ENCODE measurements around the gene SLC9A5. TPM values are rescaled to one million over a fixed set of nuclear protein-coding genes. Genes with fewer than 3 reads are reported as not detected.
A peak's percentile ranks its signal among the peaks of the same experiment; 100 is the strongest.

The SLC9A5 gene
- total and polyA plus RNA-seq, 9 of the 15 experiments (the other 6 are each of a cell fraction or from before 2014, with no cell fraction given): 0.06 to 3.1 (median 1.2) TPM

- TF ChIP-seq TOE1 (IDR thresholded peaks at IDR 0.05; ENCODE audit: borderline replicate concordance) (no peak), TOE1 (CRISPR knock-in tag; IDR thresholded peaks at IDR 0.05; ENCODE audit: borderline replicate concordance, low read depth) (no peak), STAT5B (CRISPR knock-in tag; IDR thresholded peaks at IDR 0.05) (no peak), ATF1 (CRISPR knock-in tag; IDR thresholded peaks at IDR 0.05) (no peak), ATF1 (tag; IDR thresholded peaks at IDR 0.05) (no peak), ZNF408 (CRISPR knock-in tag; IDR thresholded peaks at IDR 0.05; ENCODE audit: low read depth) (no peak), DACH1 (IDR thresholded peaks at IDR 0.05; ENCODE audit: partially characterized antibody) (no peak), HEY1 (CRISPR knock-in tag; IDR thresholded peaks at IDR 0.05; ENCODE audit: borderline replicate concordance) (no peak), NFRKB (IDR thresholded peaks at IDR 0.05; ENCODE audit: low read depth) (peak; percentile 36; the same call in 1 of the 2 replicates), USF1 (CRISPR knock-in tag; IDR thresholded peaks at IDR 0.05) (peak; percentile 31; the same call in 1 of the 2 replicates), SAP30 (IDR thresholded peaks at IDR 0.05; ENCODE audit: borderline replicate concordance, insufficient read depth, low read depth, low read length, poor library complexity, severe bottlenecking) (no peak), E2F5 (CRISPR knock-in tag; IDR thresholded peaks at IDR 0.05) (no peak), HOXB6 (CRISPR knock-in tag; IDR thresholded peaks at IDR 0.05; ENCODE audit: borderline replicate concordance) (no peak), NR2F6 (CRISPR knock-in tag; IDR thresholded peaks at IDR 0.05) (no peak), FOXO4 (CRISPR knock-in tag; IDR thresholded peaks at IDR 0.05) (no peak), CSDE1 (IDR thresholded peaks at IDR 0.05) (no peak), ERF (CRISPR knock-in tag; IDR thresholded peaks at IDR 0.05) (no peak), ZFP1 (CRISPR knock-in tag; IDR thresholded peaks at IDR 0.05) (no peak), FOXM1 (IDR thresholded peaks at IDR 0.05; ENCODE audit: low read depth) (no peak), FOXM1 (CRISPR knock-in tag; IDR thresholded peaks at IDR 0.05; ENCODE audit: low read depth) (no peak), ETV6 (IDR thresholded peaks at IDR 0.05; ENCODE audit: borderline replicate concordance in 1 of 2, low read depth in 2 of 2, low read length in 1 of 2) (no peak), ETV6 (CRISPR knock-in tag; IDR thresholded peaks at IDR 0.05; ENCODE audit: borderline replicate concordance) (no peak), FOSL1 (tag; conservative IDR thresholded peaks at IDR 0.05) (peak; percentile 80), HNRNPL (IDR thresholded peaks at IDR 0.05; ENCODE audit: low read depth, low read length) (no peak), XRCC5 (IDR thresholded peaks at IDR 0.05; ENCODE audit: low read depth, low read length) (no peak), TEAD1 (CRISPR knock-in tag; IDR thresholded peaks at IDR 0.05) (peak in 1 of 2 experiments; percentile 82; a peak in 1 of 4 replicates), ZNF699 (CRISPR knock-in tag; IDR thresholded peaks at IDR 0.05; ENCODE audit: insufficient replicate concordance) (no peak)
These were observed 7.5 kb upstream of the SLC9A5 start (continued) for GRCh38 chr16:67241008-67241900.

Data from K562 (cell line).